GM18508 (cell line): ENCODE results near the gene LGALS7.
"Not testable (repeated sequence)": the region's sequence is repeated elsewhere in the genome, so short reads cannot be mapped to it uniquely, and the experiment has no call there.

Experiments
- ATAC-seq: cut with Tn5 transposase; IDR thresholded peaks from one replicate; pipeline ENCODE4 v1.9.1; 2021; ENCODE audit warnings: moderate number of reproducible peaks; ENCODE audit not compliant: insufficient read depth, unreplicated experiment

LGALS7 gene

GRCh38 chr19:38800577-38801347 lies 27.4 kb upstream of the LGALS7 start:
- ATAC-seq: no peak

GRCh38 chr19:38799104-38799503 lies 25.8 kb upstream of the LGALS7 start:
- ATAC-seq: no peak

- ATAC-seq: not testable (repeated sequence)
These were observed 24.5 kb upstream of the LGALS7 start for GRCh38 chr19:38797781-38798180.

GRCh38 chr19:38796154-38796553 lies 22.8 kb upstream of the LGALS7 start:
- ATAC-seq: no peak

GRCh38 chr19:38795549-38795948 lies 22.2 kb upstream of the LGALS7 start:
- no peak for ATAC-seq

- no peak for ATAC-seq
These were observed 20.4 kb upstream of the LGALS7 start for GRCh38 chr19:38793671-38794070.

- ATAC-seq: no peak
These were observed 19.9 kb upstream of the LGALS7 start for GRCh38 chr19:38793177-38793576.

GRCh38 chr19:38792250-38793111 lies 19.2 kb upstream of the LGALS7 start:
- no peak for ATAC-seq

GRCh38 chr19:38791451-38792064 lies 18.2 kb upstream of the LGALS7 start:
- ATAC-seq: not testable (repeated sequence)

- ATAC-seq: not testable (repeated sequence)
These were observed 17.4 kb upstream of the LGALS7 start for GRCh38 chr19:38790507-38791403.

GRCh38 chr19:38788478-38789243 lies 15.3 kb upstream of the LGALS7 start, which contains the start of gene LGALS7B:
Gene LGALS7B, plus strand, starts transcription at chr19:38789200. Its CDS starts 27 bp downstream, at chr19:38789227.
- ATAC-seq: no peak

- ATAC-seq: no peak
These were observed 13.4 kb upstream of the LGALS7 start for GRCh38 chr19:38786572-38787265.

- not testable (repeated sequence) for ATAC-seq
These were observed 12.7 kb upstream of the LGALS7 start for GRCh38 chr19:38786061-38786460.

GRCh38 chr19:38785187-38785699 lies 11.9 kb upstream of the LGALS7 start:
- ATAC-seq: no peak

- ATAC-seq: no peak
These were observed 10.9 kb upstream of the LGALS7 start for GRCh38 chr19:38784224-38784623.

- ATAC-seq: not testable (repeated sequence)
These were observed 8.9 kb upstream of the LGALS7 start for GRCh38 chr19:38782212-38782611.

- ATAC-seq: no peak
These were observed 7.7 kb upstream of the LGALS7 start for GRCh38 chr19:38781058-38781457.

- ATAC-seq: no peak
These were observed 7.1 kb upstream of the LGALS7 start for GRCh38 chr19:38780443-38780842.
